Inflammatory macrophage (primary cell): ENCODE data around the gene ATP2B2.
A peak's percentile ranks its signal among the peaks of the same experiment; 100 is the strongest.

Source experiments
- DNase-seq, 2 donors: peaks; one replicate each; pipeline ENCODE4 v3.0.0-alpha.2; 2020 to 2022

The ATP2B2 gene

GRCh38 chr3:10469441-10470119, 35.8 kb downstream of the ATP2B2 start:
- DNase-seq = no peak

GRCh38 chr3:10468613-10469354, 36.6 kb downstream of the ATP2B2 start:
- DNase-seq = no peak

- no peak for DNase-seq
Observed at GRCh38 chr3:10467904-10468612, 37.3 kb downstream of the ATP2B2 start.

- DNase-seq = no peak
Observed at GRCh38 chr3:10467204-10467603, 38.2 kb downstream of the ATP2B2 start.

GRCh38 chr3:10466186-10466585, 39.2 kb downstream of the ATP2B2 start:
- no peak for DNase-seq

GRCh38 chr3:10465161-10465560, 40.2 kb downstream of the ATP2B2 start:
- DNase-seq = peak; percentile 27 to 33

GRCh38 chr3:10463533-10464434, 41.6 kb downstream of the ATP2B2 start:
- DNase-seq = no peak

GRCh38 chr3:10462641-10463532, 42.5 kb downstream of the ATP2B2 start:
- no peak for DNase-seq

GRCh38 chr3:10460951-10461545, 44.3 kb downstream of the ATP2B2 start:
- no peak for DNase-seq

- DNase-seq = peak; percentile 21 to 62
Observed at GRCh38 chr3:10459954-10460754, 45.2 kb downstream of the ATP2B2 start.

GRCh38 chr3:10457560-10457959, 47.8 kb downstream of the ATP2B2 start:
- no peak for DNase-seq

- no peak for DNase-seq
Observed at GRCh38 chr3:10456981-10457380, 48.4 kb downstream of the ATP2B2 start.

GRCh38 chr3:10455545-10455914, 49.9 kb downstream of the ATP2B2 start:
- no peak for DNase-seq

GRCh38 chr3:10454907-10455544, 50.4 kb downstream of the ATP2B2 start:
- peak; percentile 52 to 58 for DNase-seq

GRCh38 chr3:10453431-10454163, 51.8 kb downstream of the ATP2B2 start:
- no peak for DNase-seq

GRCh38 chr3:10450494-10451440, 54.6 kb downstream of the ATP2B2 start:
- DNase-seq = no peak

GRCh38 chr3:10449436-10449835, 56.0 kb downstream of the ATP2B2 start:
- no peak for DNase-seq

- DNase-seq = no peak
Observed at GRCh38 chr3:10448544-10448943, 56.8 kb downstream of the ATP2B2 start.
